Neural cell (in vitro differentiated cells): ENCODE results near the gene PLEKHA1.

ENCODE experiments used
- CTCF ChIP-seq: fragments of 450-650 bp; IDR thresholded peaks from 2 replicates; pipeline ENCODE4 v1.5.1; 2014; ENCODE audit warnings: antibody characterized with exemption, mild to moderate bottlenecking, moderate library complexity; ENCODE audit not compliant: poor library complexity, severe bottlenecking
- EP300 ChIP-seq: fragments of 450-650 bp; conservative IDR thresholded peaks from 2 replicates; pipeline ENCODE4 v1.6.1; 2014; ENCODE audit warnings: antibody characterized with exemption, mild to moderate bottlenecking, moderate library complexity; ENCODE audit not compliant: poor library complexity, severe bottlenecking
- EZH2 ChIP-seq: fragments of 200-600, 300-800 bp; shearing (Covaris generic), sonication (generic); IDR thresholded peaks from 2 replicates; pipeline ENCODE4 v1.6.1; 2014; ENCODE audit warnings: antibody characterized with exemption, low read length, borderline replicate concordance, mild to moderate bottlenecking; ENCODE audit not compliant: insufficient read depth, poor library complexity, severe bottlenecking
- POLR2AphosphoS5 ChIP-seq: IDR thresholded peaks from 2 replicates; pipeline ENCODE4 v1.6.1; 2012
- RAD21 ChIP-seq: fragments of 450-650 bp; conservative IDR thresholded peaks from 2 replicates; pipeline ENCODE4 v1.6.1; 2014; ENCODE audit warnings: antibody characterized with exemption, mild to moderate bottlenecking, moderate library complexity
- REST ChIP-seq: IDR thresholded peaks from 2 replicates; pipeline ENCODE4 v1.6.1; 2012; ENCODE audit warnings: borderline replicate concordance
- SMC3 ChIP-seq: fragments of 450-650 bp; conservative IDR thresholded peaks from 2 replicates; pipeline ENCODE4 v1.6.1; 2014; ENCODE audit warnings: antibody characterized with exemption, mild to moderate bottlenecking, moderate library complexity; ENCODE audit not compliant: poor library complexity
- TAF1 ChIP-seq: IDR thresholded peaks from 2 replicates; pipeline ENCODE4 v1.6.1; 2012; ENCODE audit warnings: low read depth

GRCh38 chr10:122480146-122480833 is 105.8 kb downstream of the PLEKHA1 start:
- TF ChIP-seq CTCF (no peak), POLR2AphosphoS5 (no peak), EZH2 (no peak), TAF1 (no peak), REST (no peak), EP300 (no peak), RAD21 (no peak), SMC3 (no peak)
